Activated T-helper 1 cell treated with anti-CD3 and anti-CD28 coated beads, Interleukin-2, amount 50 U/mL, for 16 hours (primary cell): ENCODE data around the gene DPP7.
"Not testable (repeated sequence)": the region's sequence is repeated elsewhere in the genome, so short reads cannot be mapped to it uniquely, and the experiment has no call there.

Experiments used
- DNase-seq, 2 donors: peaks; one replicate each; pipeline ENCODE4 v3.0.0-alpha.2; 2020; ENCODE audit warnings: low read depth in 1 of 2, low spot score in 1 of 2

The DPP7 gene

GRCh38 chr9:137148242-137148641 is 33.7 kb upstream of the DPP7 start:
- no peak for DNase-seq

GRCh38 chr9:137147793-137148160 is 33.2 kb upstream of the DPP7 start:
- DNase-seq, result no peak

- no peak for DNase-seq
These were observed 32.7 kb upstream of the DPP7 start for GRCh38 chr9:137147091-137147792.

GRCh38 chr9:137146527-137146918 is 32.0 kb upstream of the DPP7 start:
- no peak for DNase-seq

- DNase-seq, result no peak
These were observed 31.4 kb upstream of the DPP7 start for GRCh38 chr9:137145731-137146526.

GRCh38 chr9:137143459-137143858 is 28.9 kb upstream of the DPP7 start:
- DNase-seq, result no peak

- no peak for DNase-seq
These were observed 27.7 kb upstream of the DPP7 start for GRCh38 chr9:137141976-137142936.

- no peak for DNase-seq
These were observed 26.7 kb upstream of the DPP7 start for GRCh38 chr9:137141050-137141810.

GRCh38 chr9:137140151-137141012 is 25.8 kb upstream of the DPP7 start:
- DNase-seq, result no peak

- no peak for DNase-seq
These were observed 25.1 kb upstream of the DPP7 start for GRCh38 chr9:137139468-137140150.

GRCh38 chr9:137138722-137139467 is 24.4 kb upstream of the DPP7 start, which contains the start of gene GRIN1:
TSS of gene GRIN1 (plus strand) at chr9:137139154. CDS start at chr9:137139487, 333 bp downstream.
- DNase-seq, result no peak

GRCh38 chr9:137138058-137138721 is 23.7 kb upstream of the DPP7 start:
- DNase-seq, result no peak

GRCh38 chr9:137136881-137137607 is 22.5 kb upstream of the DPP7 start:
- DNase-seq, result no peak

GRCh38 chr9:137136261-137136880 is 21.8 kb upstream of the DPP7 start:
- no peak for DNase-seq

GRCh38 chr9:137135154-137135553 is 20.6 kb upstream of the DPP7 start:
- not testable (repeated sequence) for DNase-seq

GRCh38 chr9:137134191-137134590 is 19.7 kb upstream of the DPP7 start:
- DNase-seq, result no peak
